Panc1 (cell line): Measurements from ENCODE around the gene CDK8.

Experiments
- CTCF ChIP-seq: fragments of 450-650 bp; IDR thresholded peaks from 2 replicates; pipeline ENCODE4 v1.5.1; 2017; ENCODE audit warnings: mild to moderate bottlenecking
- POLR2AphosphoS5 ChIP-seq: IDR thresholded peaks from 2 replicates; pipeline ENCODE4 v1.6.1; 2012; ENCODE audit warnings: mild to moderate bottlenecking, low read depth, low read length, moderate library complexity
- REST ChIP-seq, 2 experiments: IDR thresholded peaks; 2 replicates each; pipeline ENCODE4 v1.6.1; 2011 to 2012; ENCODE audit warnings: low read depth in 2 of 2, control low read depth in 1 of 2, low read length in 1 of 2, mild to moderate bottlenecking in 1 of 2, moderate library complexity in 1 of 2; ENCODE audit not compliant: insufficient read depth in 1 of 2
- SIN3A ChIP-seq: IDR thresholded peaks from 2 replicates; pipeline ENCODE4 v1.6.1; 2012; ENCODE audit warnings: low read depth, mild to moderate bottlenecking, low read length, moderate library complexity, borderline replicate concordance; ENCODE audit not compliant: insufficient read depth
- TCF7L2 ChIP-seq: IDR thresholded peaks from 2 replicates; pipeline ENCODE4 v1.6.1; 2011; ENCODE audit warnings: mild to moderate bottlenecking, low read depth, low read length, inconsistent platforms

- TF ChIP-seq CTCF (no peak), POLR2AphosphoS5 (no peak), TCF7L2 (no peak), SIN3A (no peak), REST (IDR thresholded peaks at IDR 0.05; ENCODE audit: insufficient read depth in 1 of 2, low read depth in 2 of 2, low read length in 1 of 2) (no peak)
These were observed 26.4 kb downstream of the CDK8 start for GRCh38 chr13:26280295-26280694.
